Brain microvascular endothelial cell (primary cell): ENCODE measurements around the gene SDF4.

ENCODE experiments used
- DNase-seq: peaks from one replicate; pipeline ENCODE4 v3.0.0-alpha.2; 2020
- H3K27ac ChIP-seq: fragments of 250-450 bp; sonication (Bioruptor Pico); 2 replicates; pipeline ENCODE4 v1.5.1; 2020; ENCODE audit warnings: mild to moderate bottlenecking, moderate library complexity
- H3K27me3 ChIP-seq: fragments of 250-450 bp; sonication (Bioruptor Pico); replicated peaks from 2 replicates; pipeline ENCODE4 v1.5.1; 2020; ENCODE audit warnings: mild to moderate bottlenecking
- H3K36me3 ChIP-seq: fragments of 250-450 bp; sonication (Bioruptor Pico); replicated peaks from 2 replicates; pipeline ENCODE4 v1.5.1; 2020; ENCODE audit warnings: mild to moderate bottlenecking
- H3K4me3 ChIP-seq: 2 replicates; pipeline ENCODE4 v1.5.1; 2011; ENCODE audit warnings: low read depth, mild to moderate bottlenecking, control low read depth, low read length, moderate library complexity
- in situ Hi-C: cut with HindIII; loops from 2 replicates; pipeline ENCODE4 v1.10.0; 2017; ENCODE audit warnings: low sequenced_read_pairs, low pct_ligation_motif_present
- TF ChIP-seq, protein P1 (sequence below): IDR thresholded peaks from 2 replicates; pipeline ENCODE4 v1.5.1; 2011; ENCODE audit warnings: low read depth, mild to moderate bottlenecking, moderate library complexity, low read length, control low read depth, inconsistent platforms; ENCODE audit errors: missing control alignments

The SDF4 gene

DNA sequence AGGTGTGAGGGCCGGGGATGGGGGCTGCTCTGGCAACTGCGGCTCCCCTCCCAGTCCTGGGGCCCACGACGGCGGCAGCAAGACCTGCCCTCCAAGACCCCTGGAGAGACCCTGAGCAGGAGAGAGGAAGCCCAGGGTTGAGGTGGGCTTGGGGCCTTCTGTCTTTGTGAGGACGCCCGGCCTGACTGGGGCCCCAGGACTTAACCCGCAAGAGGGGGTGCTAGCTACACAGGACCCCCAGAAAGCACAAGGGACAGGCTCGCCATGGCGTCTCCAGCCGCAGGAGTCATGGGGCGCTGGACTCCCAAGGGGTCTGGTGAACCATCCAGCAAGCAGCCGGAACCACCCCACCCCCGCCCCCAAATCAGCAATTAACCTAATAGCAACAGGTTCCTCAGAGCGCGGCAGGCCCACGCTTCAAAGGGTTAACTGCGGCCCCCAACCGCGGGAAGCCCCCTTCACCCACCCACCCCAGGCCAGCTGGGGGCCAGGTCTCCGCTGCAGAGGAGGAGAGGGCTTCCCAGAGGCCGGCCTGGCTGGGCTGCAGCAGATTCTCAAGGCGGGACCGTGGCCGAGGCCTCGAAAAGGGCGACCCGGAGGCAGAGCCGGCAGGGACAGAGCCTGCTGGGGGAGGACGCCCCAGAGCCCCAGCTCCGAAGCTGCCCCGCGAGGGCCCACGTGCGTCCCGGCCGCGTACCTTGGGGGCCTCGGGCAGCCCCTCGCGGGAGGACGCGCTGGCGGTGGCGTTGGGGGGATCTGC lies 14.2 kb upstream of the SDF4 start:
- Histone ChIP-seq H3K36me3 (no peaks in the 10 kb centered on the region), H3K27ac (no peak overlapping the region), H3K4me3 (no peak overlapping the region), H3K27me3 (no peaks in the 10 kb centered on the region)
- TF ChIP-seq, protein P1, sequence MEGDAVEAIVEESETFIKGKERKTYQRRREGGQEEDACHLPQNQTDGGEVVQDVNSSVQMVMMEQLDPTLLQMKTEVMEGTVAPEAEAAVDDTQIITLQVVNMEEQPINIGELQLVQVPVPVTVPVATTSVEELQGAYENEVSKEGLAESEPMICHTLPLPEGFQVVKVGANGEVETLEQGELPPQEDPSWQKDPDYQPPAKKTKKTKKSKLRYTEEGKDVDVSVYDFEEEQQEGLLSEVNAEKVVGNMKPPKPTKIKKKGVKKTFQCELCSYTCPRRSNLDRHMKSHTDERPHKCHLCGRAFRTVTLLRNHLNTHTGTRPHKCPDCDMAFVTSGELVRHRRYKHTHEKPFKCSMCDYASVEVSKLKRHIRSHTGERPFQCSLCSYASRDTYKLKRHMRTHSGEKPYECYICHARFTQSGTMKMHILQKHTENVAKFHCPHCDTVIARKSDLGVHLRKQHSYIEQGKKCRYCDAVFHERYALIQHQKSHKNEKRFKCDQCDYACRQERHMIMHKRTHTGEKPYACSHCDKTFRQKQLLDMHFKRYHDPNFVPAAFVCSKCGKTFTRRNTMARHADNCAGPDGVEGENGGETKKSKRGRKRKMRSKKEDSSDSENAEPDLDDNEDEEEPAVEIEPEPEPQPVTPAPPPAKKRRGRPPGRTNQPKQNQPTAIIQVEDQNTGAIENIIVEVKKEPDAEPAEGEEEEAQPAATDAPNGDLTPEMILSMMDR, result no peak
- in situ Hi-C loops, result no loop called here
- DNase-seq, result no peak

DNA sequence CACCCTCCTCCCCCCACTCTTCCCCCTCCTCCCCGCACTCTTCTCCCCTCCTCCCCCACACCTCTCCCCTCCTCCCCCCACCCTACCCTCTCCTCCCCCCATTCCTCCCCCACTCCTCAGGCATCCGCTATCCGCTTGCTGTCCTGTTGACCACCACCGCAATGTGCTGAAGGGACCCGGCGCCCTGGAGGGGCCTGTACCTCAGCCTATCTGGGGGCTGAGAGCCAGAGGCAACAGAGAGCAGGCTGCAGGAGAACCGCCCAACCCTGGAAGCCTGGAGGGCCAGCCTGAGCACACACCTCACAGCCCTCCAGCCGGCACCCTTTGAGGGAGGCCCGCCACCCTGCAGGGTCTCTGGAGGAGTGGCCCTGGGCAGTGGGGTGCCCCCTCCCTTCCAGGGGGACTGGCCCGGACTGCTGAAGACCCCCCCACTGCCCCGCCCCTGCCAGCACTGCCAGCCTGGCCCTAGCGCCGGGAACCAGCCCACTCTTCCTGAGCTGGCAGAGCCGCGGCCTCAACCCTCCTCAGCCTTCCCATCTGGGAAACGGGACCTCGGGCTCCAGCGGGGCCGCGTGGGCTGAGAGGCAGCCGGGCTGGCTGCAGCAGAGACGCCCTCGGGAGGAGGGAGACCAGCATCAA lies 13.5 kb upstream of the SDF4 start:
- Histone ChIP-seq H3K4me3 (no peak overlapping the region), H3K27ac (no peak overlapping the region), H3K27me3 (no peaks in the 10 kb centered on the region), H3K36me3 (no peaks in the 10 kb centered on the region)
- no peak for DNase-seq
- TF ChIP-seq, protein P1, result no peak
- in situ Hi-C loops, result no loop called here

DNA sequence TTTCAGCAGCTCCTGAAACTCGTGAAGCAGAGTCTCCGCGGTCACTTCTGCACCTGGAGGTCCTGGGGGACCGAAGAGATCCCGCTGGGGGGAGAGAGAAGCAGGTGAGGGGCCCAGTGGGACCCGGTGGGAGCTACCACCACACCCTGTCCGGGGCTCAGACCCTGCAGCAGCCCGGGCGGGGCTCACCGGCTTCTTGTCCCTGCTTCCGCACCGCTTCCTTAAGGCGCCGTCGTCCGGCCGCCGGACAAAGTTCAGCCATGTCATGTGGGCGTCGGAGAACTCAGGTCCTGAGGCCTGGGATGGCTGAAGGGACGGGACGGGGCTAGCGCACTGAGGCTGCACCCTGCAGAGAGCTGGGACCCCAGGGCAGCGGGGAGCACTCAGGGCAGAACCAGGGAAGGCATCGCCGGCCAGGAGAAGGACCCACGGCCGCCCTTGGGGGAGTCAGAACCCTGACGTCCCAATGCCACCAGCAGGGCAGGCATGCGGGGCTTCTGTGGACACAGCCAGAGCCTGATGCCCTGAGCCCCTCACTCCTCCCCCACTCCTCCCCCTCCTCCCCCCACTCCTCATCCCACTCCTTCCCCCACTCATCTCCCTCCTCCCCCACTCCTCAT lies 12.5 kb upstream of the SDF4 start:
- no peak overlapping the region for H3K4me3 ChIP-seq
- H3K27ac ChIP-seq, result no peak overlapping the region
- no peaks in the 10 kb centered on the region for H3K36me3 ChIP-seq
- DNase-seq, result no peak
- in situ Hi-C loops, result no loop called here
- no peaks in the 10 kb centered on the region for H3K27me3 ChIP-seq
- TF ChIP-seq, protein P1, result peak; percentile 18

DNA sequence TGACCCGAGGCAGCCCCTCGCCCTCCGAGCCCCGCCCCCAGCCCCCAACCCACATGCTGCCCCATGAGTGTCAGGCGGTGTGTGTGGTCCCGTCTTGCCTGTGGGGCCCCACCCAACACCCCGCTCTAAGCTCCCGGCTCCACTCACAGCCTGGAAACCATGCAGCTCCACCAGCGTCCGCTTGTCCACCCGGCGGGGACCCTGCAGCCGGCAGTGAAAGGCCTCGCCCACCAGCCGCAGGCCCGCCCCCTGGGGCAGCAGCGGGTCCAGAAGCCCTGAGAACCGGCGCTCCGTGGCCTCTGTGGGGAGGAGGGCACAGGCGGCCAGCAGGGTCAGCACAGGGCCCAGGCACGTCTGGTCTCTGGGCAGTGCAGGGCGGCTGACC lies 12.0 kb upstream of the SDF4 start:
- H3K4me3 ChIP-seq, result no peak overlapping the region
- no peak for DNase-seq
- in situ Hi-C loops, result no loop called here
- H3K36me3 ChIP-seq, result no peaks in the 10 kb centered on the region
- TF ChIP-seq, protein P1, result no peak
- no peaks in the 10 kb centered on the region for H3K27me3 ChIP-seq
- no peak overlapping the region for H3K27ac ChIP-seq

DNA sequence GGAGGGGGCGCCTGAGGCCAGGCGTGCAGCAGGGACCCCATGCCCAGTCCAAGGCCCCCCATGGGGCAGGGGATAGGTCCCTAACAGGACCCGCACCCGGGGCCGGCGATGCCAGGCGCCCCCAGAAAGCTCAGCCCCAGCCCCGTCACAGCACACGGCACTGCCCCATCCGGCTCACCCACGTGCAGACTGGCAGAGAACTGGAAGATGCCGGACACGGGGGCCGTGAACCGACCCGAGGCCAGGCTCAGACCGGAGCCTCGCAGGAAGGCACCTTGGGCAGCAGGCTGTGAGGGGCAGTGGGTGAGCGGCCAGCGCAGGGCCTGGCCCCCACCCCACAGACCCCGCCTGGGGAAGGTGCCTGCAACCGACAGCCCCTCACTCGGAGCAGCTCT lies 11.5 kb upstream of the SDF4 start:
- Histone ChIP-seq H3K4me3 (no peak overlapping the region), H3K27ac (no peak overlapping the region), H3K27me3 (no peaks in the 10 kb centered on the region), H3K36me3 (no peaks in the 10 kb centered on the region)
- no peak for DNase-seq
- in situ Hi-C loops, result no loop called here
- TF ChIP-seq, protein P1, result no peak
